GM10248 (cell line): Measurements from ENCODE around the gene MRPL3.

Experiments
- CTCF ChIA-PET: fragments of 300-600 bp; sonication (Branson Sonifier 250); formaldehyde crosslinking; extraction: SDS; loops from one replicate; lab custom pipeline; 2021; ENCODE audit warnings: antibody characterized with exemption; lab: Yijun Ruan, JAX
- POLR2A ChIA-PET: fragments of 350-650 bp; sonication (Branson Sonifier 250); formaldehyde crosslinking; extraction: SDS; loops from one replicate; lab custom pipeline; 2020; ENCODE audit warnings: antibody characterized with exemption; lab: Yijun Ruan, JAX
- DNase-seq: peaks from one replicate; pipeline ENCODE4 v3.0.0; 2012; ENCODE audit errors: extremely low spot score
- TF ChIP-seq, protein P1 (sequence below): IDR thresholded peaks from 2 replicates; pipeline ENCODE4 v1.5.1; 2012; ENCODE audit warnings: mild to moderate bottlenecking, low read depth; ENCODE audit errors: extremely low read depth, missing control alignments, control extremely low read depth

Gene MRPL3

DNA sequence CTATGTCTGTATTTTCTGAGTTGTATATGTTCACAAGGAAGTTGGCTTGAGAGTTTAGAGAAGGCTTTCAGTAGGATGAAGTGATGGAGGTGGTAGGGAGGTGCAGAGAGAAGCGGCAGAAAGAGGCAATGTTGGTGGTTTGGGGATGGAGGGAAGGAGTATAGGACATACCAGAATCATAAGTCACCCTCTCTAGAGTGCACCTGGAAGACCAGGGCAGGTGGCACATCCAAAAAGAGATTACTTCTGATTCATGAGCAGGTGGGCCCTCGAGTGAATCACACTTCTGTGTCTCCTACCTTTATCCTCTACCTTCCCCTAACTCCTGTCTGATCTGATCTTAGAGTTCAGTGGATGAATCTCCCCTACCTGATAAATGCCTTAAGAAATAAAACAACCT is 41.8 kb upstream of the MRPL3 start:
- no peak for DNase-seq
- POLR2A ChIA-PET: no interaction called here
- CTCF ChIA-PET: interaction anchor here (1.3 kb wide), 2 partner anchors 10 to 39 kb away, joined by 3 read pairs; no protein-coding TSS in a partner anchor
- TF ChIP-seq, protein P1, sequence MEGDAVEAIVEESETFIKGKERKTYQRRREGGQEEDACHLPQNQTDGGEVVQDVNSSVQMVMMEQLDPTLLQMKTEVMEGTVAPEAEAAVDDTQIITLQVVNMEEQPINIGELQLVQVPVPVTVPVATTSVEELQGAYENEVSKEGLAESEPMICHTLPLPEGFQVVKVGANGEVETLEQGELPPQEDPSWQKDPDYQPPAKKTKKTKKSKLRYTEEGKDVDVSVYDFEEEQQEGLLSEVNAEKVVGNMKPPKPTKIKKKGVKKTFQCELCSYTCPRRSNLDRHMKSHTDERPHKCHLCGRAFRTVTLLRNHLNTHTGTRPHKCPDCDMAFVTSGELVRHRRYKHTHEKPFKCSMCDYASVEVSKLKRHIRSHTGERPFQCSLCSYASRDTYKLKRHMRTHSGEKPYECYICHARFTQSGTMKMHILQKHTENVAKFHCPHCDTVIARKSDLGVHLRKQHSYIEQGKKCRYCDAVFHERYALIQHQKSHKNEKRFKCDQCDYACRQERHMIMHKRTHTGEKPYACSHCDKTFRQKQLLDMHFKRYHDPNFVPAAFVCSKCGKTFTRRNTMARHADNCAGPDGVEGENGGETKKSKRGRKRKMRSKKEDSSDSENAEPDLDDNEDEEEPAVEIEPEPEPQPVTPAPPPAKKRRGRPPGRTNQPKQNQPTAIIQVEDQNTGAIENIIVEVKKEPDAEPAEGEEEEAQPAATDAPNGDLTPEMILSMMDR: no peak

DNA sequence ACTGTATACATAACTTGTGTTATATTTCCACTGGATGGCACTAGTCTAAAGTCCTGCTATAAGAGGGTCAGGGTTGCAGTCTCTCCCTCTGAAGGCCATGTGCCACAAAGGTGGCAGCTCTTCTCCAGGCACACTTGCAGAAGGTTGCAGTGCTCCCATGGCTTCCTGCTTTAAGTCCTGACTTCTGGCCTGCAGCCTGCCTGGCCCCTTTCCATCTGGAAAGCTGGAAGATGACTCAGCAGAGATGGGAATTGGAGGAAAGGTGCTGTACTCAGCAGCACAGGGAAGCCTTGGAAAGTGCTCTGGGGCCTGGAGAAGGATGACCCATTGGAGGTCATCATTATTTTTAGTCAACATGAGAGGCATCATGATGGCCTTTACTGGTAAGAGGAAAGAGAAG is 40.9 kb upstream of the MRPL3 start:
- no peak for DNase-seq
- CTCF ChIA-PET: interaction anchor here (1.0 to 1.6 kb wide), 4 partner anchors 11 to 38 kb away, joined by 3 to 4 read pairs (median 3); no protein-coding TSS in a partner anchor
- TF ChIP-seq, protein P1: no peak
- POLR2A ChIA-PET: no interaction called here

DNA sequence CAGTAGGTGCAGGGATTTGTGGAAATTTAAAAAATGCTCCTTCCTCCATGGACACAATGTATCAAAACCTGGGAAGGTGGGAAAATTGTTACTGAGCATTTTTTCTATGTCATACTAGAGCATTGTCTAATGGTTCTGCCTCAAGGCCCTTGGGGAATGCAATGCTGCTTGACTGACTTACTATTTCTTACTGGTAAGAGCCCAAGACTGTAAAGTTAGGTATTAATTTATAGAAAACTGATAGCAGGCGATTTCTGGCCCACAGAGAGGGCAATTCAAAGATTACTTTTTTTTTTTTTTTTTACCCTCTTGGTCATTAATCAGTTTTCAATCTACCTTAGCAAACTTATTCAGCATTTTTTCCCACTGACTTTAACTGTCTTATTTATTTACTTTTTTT is 38.5 kb upstream of the MRPL3 start:
- TF ChIP-seq, protein P1: no peak
- no peak for DNase-seq
- POLR2A ChIA-PET: no interaction called here
- CTCF ChIA-PET: no interaction called here

DNA sequence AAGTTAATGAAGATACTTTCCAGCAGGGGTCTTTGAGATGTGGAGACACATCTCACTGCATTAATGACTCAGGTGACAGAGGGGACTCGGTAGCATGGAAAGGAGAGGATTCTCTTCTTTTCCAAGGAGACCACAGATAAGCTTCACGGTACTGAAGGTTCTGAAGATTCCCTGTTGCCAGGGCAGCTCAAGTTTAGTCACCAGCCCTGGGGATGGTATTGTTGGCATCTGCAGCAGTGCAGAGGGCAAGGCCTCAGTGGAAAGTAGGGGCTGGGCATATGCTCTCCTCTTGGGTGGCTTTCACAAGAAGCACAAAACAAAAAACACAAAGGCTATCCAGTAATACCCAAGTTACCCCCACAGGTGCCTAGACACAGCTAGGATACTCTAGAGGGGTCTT is 38.0 kb upstream of the MRPL3 start:
- CTCF ChIA-PET: interaction anchor here (1.4 to 1.6 kb wide), 2 partner anchors 11 to 498 kb away, joined by 3 to 7 read pairs; no protein-coding TSS in a partner anchor
- TF ChIP-seq, protein P1: no peak
- no peak for DNase-seq
- POLR2A ChIA-PET: no interaction called here

DNA sequence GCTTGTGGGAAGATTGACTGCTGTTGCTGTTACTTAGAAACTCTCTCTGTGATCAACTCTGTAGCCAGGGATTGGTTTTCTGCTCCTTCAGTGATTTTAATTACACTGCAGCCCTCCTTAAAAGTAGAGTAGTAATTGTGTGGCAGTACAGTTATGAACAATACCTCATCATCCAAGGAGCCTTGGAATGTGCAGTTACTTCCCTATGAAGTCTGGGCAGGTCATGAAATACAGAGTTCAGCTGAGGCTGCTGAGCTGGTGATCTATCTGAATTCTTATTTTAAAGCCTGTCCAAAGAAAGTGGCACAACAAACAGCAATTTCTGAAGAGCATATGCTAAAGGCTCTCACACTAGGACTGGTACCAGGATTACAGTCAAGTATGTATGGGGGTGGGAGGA is 37.4 kb upstream of the MRPL3 start:
- ChIA-PET POLR2A (no interaction called here), CTCF (interaction anchor here (1.4 to 1.8 kb wide), 3 partner anchors 10 to 499 kb away, joined by 3 to 7 read pairs (median 3); no protein-coding TSS in a partner anchor)
- TF ChIP-seq, protein P1: no peak
- no peak for DNase-seq

DNA sequence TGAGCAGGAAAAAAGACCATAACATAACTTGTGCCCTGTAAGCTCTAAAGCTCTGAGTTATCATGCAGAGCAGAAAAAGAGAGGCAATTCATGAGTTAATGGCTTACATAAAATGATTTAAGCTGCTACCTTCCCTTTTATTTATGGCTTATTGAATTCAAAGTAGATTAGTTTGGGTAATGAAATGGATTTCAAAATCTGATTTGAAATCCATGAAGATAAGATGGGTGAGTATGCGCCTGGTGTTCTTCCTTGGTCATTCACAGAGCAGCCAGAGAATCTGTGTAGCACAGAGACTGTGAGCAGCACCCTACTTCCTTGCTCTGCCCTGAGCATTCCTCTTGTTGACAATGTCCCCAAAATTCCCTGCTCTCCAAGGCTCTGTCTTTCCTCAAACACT is 36.2 kb upstream of the MRPL3 start:
- CTCF ChIA-PET: interaction anchor here (1.1 to 2.0 kb wide), 4 partner anchors 9 to 491 kb away, joined by 3 to 5 read pairs (median 4); no protein-coding TSS in a partner anchor
- no peak for DNase-seq
- TF ChIP-seq, protein P1: no peak
- POLR2A ChIA-PET: no interaction called here
